Gastroesophageal sphincter (tissue), 4 donors: ENCODE data around the gene LCP2. TPM values are rescaled to one million over a fixed set of nuclear protein-coding genes. Genes with fewer than 3 reads are reported as not detected.

Experiments used
- ATAC-seq: fragments of 150-250 bp; one replicate; pipeline ENCODE4 v1.9.1; 2016; ENCODE audit warnings: mild to moderate bottlenecking, moderate library complexity
- H3K27ac ChIP-seq, 4 donors: fragments of 200-600 bp; sonication (generic) in 3 of 4; 1 replicate in 3 of 4; 2 replicates in 1 of 4; pipeline ENCODE4 v1.5.1; 2016 to 2019
- H3K27me3 ChIP-seq: fragments of 200-600 bp; sonication (generic); one replicate; pipeline ENCODE4 v1.5.1; 2019
- H3K36me3 ChIP-seq, 2 donors: fragments of 200-600 bp; sonication (generic); one replicate each; pipeline ENCODE4 v1.5.1; 2019; ENCODE audit warnings: control low read depth in 1 of 2
- H3K4me1 ChIP-seq, 3 donors: fragments of 200-600 bp; sonication (generic); 1 replicate in 2 of 3; 2 replicates in 1 of 3; pipeline ENCODE4 v1.5.1; 2016 to 2019; ENCODE audit warnings: control low read depth in 2 of 3
- H3K4me3 ChIP-seq, 2 donors: fragments of 200-600 bp; sonication (generic); one replicate each; pipeline ENCODE4 v1.5.1; 2019; ENCODE audit warnings: mild to moderate bottlenecking in 1 of 2, moderate library complexity in 1 of 2
- H3K9me3 ChIP-seq, 3 donors: fragments of 200-600 bp; sonication (generic); one replicate each; pipeline ENCODE4 v1.5.1; 2017 to 2019; ENCODE audit warnings: control low read depth in 2 of 3
- EP300 ChIP-seq: sonication (generic); formaldehyde crosslinking; IDR thresholded peaks from one replicate; pipeline ENCODE4 v1.6.1; 2017; ENCODE audit warnings: antibody characterized with exemption, mild to moderate bottlenecking
- POLR2A ChIP-seq, 2 donors: fragments of 450-650 bp; IDR thresholded peaks; one replicate each; pipeline ENCODE4 v1.6.1; 2017; ENCODE audit warnings: antibody characterized with exemption in 2 of 2, mild to moderate bottlenecking in 2 of 2, moderate library complexity in 1 of 2
- POLR2AphosphoS5 ChIP-seq: sonication (generic); formaldehyde crosslinking; IDR thresholded peaks from one replicate; pipeline ENCODE4 v1.6.1; 2017; ENCODE audit warnings: antibody characterized with exemption
- WGBS, 2 donors: methylation state at CpG; one replicate each; pipeline ENCODE4 v1.1.5; 2018; ENCODE audit warnings: low coverage in 1 of 2; 5-methylcytosine and 5-hydroxymethylcytosine counted together
- total RNA-seq, 4 donors: library from RNA; depleted of rRNA; stranded (reverse); fragments of >200 nt; gene quantifications; one replicate each; pipeline ENCODE4 v1.1.0, GENCODE V29; 2016
- TF ChIP-seq, protein P1 (sequence below), 4 experiments: fragments of 200-600 bp in 2 of 4; fragments of 450-650 bp in 2 of 4; sonication (generic) in 1 of 4; IDR thresholded peaks; one replicate each; pipeline ENCODE4 v1.5.1; 2017 to 2019; ENCODE audit warnings: antibody characterized with exemption in 4 of 4, mild to moderate bottlenecking in 2 of 4, moderate library complexity in 2 of 4

LCP2 gene
- total RNA-seq, 4 donors from 2014 or later, result 5.5 to 17.0 (median 8.3) TPM

DNA sequence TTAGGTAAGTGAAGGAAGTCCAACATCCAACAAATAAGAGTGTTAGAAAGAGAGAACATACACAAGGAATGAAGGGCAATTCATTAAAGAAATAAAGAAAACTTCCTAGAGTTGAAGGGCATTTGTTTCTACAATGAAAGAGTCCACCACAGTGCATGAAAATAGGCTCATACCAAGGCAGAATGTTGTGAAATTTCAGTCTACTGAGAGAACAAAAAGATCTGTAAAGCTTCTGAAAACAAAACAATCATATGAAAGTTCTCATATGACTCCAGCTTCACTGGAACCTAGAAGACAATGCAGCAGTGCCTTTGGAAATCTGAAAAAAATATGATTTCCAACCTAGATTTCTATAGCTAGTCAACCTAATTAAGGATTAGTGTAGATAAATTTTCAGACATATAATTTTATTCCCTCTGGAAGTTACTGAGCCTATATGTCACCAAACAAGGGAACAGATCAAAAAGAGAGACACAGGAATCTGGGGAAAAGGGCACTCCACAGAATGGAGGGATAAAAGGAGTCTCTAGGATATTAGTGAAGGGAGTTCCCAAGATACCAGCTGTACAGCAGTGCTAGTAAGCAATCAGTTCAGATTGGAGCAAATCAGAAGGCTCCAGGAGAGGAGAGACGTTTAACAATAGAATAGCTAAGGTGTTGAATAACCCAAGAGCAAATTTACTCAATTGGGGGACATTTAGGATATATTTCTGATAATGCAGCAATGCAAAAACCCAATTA lies 59.0 kb downstream of the LCP2 start:
- 15 to 43% methylated on average over 1 of the region's 1 CpG for WGBS, 2 donors
- Histone ChIP-seq H3K9me3 (no peaks in the 10 kb centered on the region), H3K4me1 (peaks cover 0 to 8% (median 5%) of the 10 kb centered on the region in 3 donors), H3K27me3 (no peaks in the 10 kb centered on the region), H3K36me3 (no peaks in the 10 kb centered on the region), H3K27ac (peak overlapping the region; percentile 60 to 72 (median 65)), H3K4me3 (no peak overlapping the region)
- ATAC-seq, result peak; percentile 80
- TF ChIP-seq POLR2AphosphoS5 (no peak), POLR2A (IDR thresholded peaks at IDR 0.05) (no peak), EP300 (no peak)
- TF ChIP-seq, protein P1, sequence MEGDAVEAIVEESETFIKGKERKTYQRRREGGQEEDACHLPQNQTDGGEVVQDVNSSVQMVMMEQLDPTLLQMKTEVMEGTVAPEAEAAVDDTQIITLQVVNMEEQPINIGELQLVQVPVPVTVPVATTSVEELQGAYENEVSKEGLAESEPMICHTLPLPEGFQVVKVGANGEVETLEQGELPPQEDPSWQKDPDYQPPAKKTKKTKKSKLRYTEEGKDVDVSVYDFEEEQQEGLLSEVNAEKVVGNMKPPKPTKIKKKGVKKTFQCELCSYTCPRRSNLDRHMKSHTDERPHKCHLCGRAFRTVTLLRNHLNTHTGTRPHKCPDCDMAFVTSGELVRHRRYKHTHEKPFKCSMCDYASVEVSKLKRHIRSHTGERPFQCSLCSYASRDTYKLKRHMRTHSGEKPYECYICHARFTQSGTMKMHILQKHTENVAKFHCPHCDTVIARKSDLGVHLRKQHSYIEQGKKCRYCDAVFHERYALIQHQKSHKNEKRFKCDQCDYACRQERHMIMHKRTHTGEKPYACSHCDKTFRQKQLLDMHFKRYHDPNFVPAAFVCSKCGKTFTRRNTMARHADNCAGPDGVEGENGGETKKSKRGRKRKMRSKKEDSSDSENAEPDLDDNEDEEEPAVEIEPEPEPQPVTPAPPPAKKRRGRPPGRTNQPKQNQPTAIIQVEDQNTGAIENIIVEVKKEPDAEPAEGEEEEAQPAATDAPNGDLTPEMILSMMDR (IDR thresholded peaks at IDR 0.05), result no peak

DNA sequence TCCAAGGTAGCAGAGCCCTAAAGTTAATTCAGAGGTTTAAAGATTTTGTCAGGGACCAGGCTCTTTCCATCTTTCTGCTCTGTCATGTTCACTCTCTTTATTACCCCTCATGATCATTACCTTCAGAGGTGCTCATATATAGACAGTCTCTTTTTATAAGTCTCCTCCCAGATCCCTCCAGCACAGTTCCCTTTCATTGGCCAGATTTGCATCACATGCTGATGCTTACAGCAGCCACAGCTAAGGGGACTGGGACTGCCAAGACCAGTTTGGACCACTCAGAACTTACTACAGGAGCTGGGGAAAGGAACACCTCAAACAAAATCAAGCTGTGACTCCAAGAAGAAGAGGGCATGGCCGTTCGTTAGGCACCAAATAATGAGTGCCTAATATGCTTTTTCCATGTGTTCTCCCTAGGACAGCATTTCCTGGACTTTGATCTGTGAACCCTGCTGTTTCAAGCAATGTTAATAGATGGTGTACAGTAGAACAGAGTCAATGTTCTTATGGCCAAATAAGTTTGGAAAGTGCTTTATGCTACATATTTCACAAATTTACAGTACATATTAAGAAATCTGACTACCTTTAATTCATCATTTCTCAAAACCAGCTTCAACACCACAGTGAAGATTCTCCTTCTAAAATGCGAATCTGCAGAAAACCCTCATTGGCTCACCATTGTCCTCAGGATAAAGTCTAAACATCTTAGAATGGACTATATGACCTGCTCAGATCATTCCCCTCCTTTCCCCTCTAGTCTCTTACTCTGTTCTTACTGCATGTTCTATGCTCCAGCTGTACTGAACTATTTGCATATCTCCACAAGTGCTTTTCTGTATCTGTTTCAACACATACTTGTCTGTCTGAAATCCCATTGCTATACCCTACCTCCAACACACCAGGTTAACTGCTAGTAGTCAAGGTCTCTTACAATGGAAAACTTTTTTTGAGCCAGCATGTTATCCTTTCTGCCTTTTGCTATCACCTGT lies 61.4 kb downstream of the LCP2 start:
- 76 to 100% methylated on average over 1 to 3 of the region's 3 CpGs for WGBS, 2 donors
- no peak for ATAC-seq

DNA sequence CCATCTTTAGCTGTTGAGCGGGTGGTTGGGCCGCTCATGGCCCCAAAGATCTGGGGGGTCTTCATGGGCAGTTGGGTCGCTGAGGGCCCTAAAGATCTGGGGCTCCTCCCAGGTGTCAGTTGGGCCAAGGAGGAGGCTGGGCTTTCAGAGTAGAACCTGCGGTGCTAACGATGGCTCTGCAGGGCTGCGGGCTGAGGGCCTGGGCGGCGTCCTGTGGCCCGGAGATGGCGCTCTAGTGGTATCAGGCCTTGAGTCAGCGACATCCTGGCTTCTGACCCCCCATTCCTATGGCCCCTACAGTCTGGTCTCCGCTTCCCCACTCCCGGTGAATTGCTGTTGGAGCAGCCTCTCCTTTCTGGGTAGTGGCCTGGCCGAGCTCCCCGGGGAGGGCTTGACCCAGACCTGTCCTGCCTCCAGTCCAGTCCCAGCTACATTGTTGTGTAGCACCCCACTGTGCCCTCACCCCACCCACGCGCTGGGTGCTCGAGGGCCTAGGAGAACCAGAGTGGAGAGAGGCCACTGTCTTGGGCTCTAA lies 64.2 kb downstream of the LCP2 start:
- Histone ChIP-seq H3K4me3 (no peak overlapping the region), H3K36me3 (no peaks in the 10 kb centered on the region), H3K4me1 (peaks cover 0 to 15% (median 0%) of the 10 kb centered on the region in 3 donors), H3K27me3 (no peaks in the 10 kb centered on the region), H3K27ac (no peak overlapping the region), H3K9me3 (no peaks in the 10 kb centered on the region)
- 80 to 100% methylated on average over 1 to 6 of the region's 18 CpGs for WGBS, 2 donors
- ATAC-seq, result no peak
- TF ChIP-seq POLR2AphosphoS5 (no peak), EP300 (no peak), POLR2A (IDR thresholded peaks at IDR 0.05) (no peak)
- TF ChIP-seq, protein P1 (IDR thresholded peaks at IDR 0.05), result no peak

More for the DNA sequence above, 61.4 kb downstream of the LCP2 start:
- H3K27me3 ChIP-seq, result no peaks in the 10 kb centered on the region
- H3K36me3 ChIP-seq, result no peaks in the 10 kb centered on the region
- H3K4me1 ChIP-seq, result peaks cover 0 to 8% (median 5%) of the 10 kb centered on the region in 3 donors
- TF ChIP-seq POLR2AphosphoS5, result no peak
- TF ChIP-seq EP300, result no peak
- TF ChIP-seq, protein P1 (IDR thresholded peaks at IDR 0.05), result no peak
- TF ChIP-seq POLR2A (IDR thresholded peaks at IDR 0.05), result no peak
- no peak overlapping the region for H3K4me3 ChIP-seq
- H3K9me3 ChIP-seq, result no peaks in the 10 kb centered on the region
- no peak overlapping the region for H3K27ac ChIP-seq

DNA sequence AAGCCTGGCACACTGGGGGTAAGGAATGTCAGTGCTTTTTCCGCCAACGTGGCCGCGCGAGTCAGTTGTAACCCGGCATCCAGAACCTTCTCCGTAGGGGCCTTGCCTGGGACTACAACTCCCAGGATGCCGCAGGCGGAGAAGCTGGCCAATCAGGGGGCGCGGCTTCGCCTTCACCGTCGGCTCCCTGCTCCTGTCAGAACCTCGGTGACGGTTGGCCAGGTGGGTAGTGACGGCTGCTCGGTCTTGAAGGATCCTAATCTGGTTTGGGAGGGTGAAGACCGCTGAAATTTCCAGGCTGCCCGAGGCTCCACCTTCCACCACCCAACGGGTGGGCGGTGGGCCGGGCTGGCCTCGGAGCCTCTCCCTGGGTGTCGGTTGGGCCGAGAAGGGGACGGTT lies 64.8 kb downstream of the LCP2 start, which contains the start of gene C5orf58:
Gene C5orf58 (plus strand): TSS at position 200 of the 400 bp plus-strand sequence. CDS start 1,992 bp downstream, outside the sequence.
- no peak for ATAC-seq
- no peaks in the 10 kb centered on the region for H3K9me3 ChIP-seq
- TF ChIP-seq EP300 (no peak), POLR2A (IDR thresholded peaks at IDR 0.05) (no peak), POLR2AphosphoS5 (no peak)
- TF ChIP-seq, protein P1 (IDR thresholded peaks at IDR 0.05), result no peak

More for the DNA sequence above, 64.8 kb downstream of the LCP2 start, which contains the start of gene C5orf58:
- no peak within 1 kb of the TSS for H3K4me3 ChIP-seq
- H3K4me1 ChIP-seq, result peaks cover 0 to 15% (median 0%) of the 10 kb centered on the region in 3 donors
- no peak within 1 kb of the TSS for H3K27ac ChIP-seq
- H3K36me3 ChIP-seq, result no peaks in the 10 kb centered on the region
- 79% methylated on average over 7 of the region's 27 CpGs; no CpG with 5 or more reads in 1 of the 2 donors for WGBS, 2 donors
- H3K27me3 ChIP-seq, result no peaks in the 10 kb centered on the region
